Measurements from ENCODE around the gene NOXO1. TPM values are rescaled to one million over a fixed set of nuclear protein-coding genes. Genes with fewer than 3 reads are reported as not detected.
A peak's percentile ranks its signal among the peaks of the same experiment; 100 is the strongest.
"Not testable (repeated sequence)": the region's sequence is repeated elsewhere in the genome, so short reads cannot be mapped to it uniquely, and the experiment has no call there.

Gene NOXO1
- polyA plus RNA-seq, 3 donors = 0.09 TPM; not detected in 2

DNA sequence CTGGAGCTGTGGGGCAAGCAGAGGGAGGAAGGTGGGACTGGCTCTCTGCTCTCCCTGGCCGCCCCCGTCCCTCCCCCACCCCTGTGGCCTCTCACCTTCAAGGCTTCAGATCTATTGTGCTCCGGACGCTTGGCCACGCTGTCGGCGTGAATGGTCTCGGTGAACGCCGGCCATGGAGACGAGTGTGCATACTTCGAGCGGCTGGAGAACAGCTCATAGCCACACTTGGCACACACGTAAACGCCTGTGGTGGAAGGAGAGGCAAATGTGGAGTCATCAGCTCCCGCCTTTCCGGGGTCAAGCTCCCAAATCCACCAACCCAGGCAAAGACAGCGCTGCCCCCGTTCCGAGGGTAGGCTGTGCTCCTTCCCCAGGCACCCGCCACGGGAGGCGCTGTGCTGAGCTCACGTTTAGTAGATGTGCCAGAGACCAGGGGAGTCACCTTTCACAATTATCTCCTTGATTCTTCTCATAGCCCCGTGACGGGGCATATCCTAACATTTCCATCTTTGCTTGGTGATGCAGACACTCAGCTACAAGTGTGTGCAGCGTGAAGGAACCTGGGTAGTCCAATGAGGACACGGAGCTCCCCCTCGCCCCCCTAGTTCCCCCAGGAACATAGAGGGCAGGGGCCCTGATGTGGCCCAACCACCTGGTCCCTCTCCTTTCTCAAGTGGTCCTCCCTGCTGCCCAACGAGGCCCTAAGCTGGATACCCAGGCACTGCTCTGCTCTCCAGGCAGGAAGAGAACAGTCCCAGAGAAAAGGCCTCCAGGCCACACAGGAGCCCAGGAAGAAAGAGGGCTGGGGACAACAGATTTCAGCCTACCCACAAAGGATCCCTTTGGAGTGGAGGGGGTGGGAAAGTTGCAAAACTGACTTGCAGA is 39.9 kb downstream of the NOXO1 start:
- peaks cover 66% of the 10 kb centered on the region for H3K79me2 ChIP-seq (ENCODE audit: insufficient read depth, low read length)
- 87% methylated on average over 24 of the region's 30 CpGs for WGBS (ENCODE audit: insufficient coverage)
- no peak for DNase-seq
- intact Hi-C loops (cut with micrococcal nuclease) = loop anchor here in 1 of 2 donors (2.0 to 10.0 kb wide), 3 partner anchors 51 to 213 kb away; partner anchors contain the start of genes NUBP2, SPSB3 and TRAF7
- peak overlapping the region; percentile 100 for H3K4me2 ChIP-seq (replicated peaks; ENCODE audit: extremely low read depth, low read length, poor library complexity, severe bottlenecking)
- TF ChIP-seq, protein P1, sequence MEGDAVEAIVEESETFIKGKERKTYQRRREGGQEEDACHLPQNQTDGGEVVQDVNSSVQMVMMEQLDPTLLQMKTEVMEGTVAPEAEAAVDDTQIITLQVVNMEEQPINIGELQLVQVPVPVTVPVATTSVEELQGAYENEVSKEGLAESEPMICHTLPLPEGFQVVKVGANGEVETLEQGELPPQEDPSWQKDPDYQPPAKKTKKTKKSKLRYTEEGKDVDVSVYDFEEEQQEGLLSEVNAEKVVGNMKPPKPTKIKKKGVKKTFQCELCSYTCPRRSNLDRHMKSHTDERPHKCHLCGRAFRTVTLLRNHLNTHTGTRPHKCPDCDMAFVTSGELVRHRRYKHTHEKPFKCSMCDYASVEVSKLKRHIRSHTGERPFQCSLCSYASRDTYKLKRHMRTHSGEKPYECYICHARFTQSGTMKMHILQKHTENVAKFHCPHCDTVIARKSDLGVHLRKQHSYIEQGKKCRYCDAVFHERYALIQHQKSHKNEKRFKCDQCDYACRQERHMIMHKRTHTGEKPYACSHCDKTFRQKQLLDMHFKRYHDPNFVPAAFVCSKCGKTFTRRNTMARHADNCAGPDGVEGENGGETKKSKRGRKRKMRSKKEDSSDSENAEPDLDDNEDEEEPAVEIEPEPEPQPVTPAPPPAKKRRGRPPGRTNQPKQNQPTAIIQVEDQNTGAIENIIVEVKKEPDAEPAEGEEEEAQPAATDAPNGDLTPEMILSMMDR (IDR thresholded peaks at IDR 0.05) = no peak
- Mint-ChIP-seq H3K36me3 (peaks cover 34 to 51% of the 10 kb centered on the region in 2 donors), H3K27ac (peak overlapping the region; percentile 84 to 95 (median 91)), H3K9me3 (no peaks in the 10 kb centered on the region), H3K27me3 (ENCODE audit: low read depth in 3 of 3) (peaks cover 0 to 3% (median 0%) of the 10 kb centered on the region in 3 donors), H3K4me1 (peaks cover 62% of the 10 kb centered on the region), H3K4me3 (peak overlapping the region; percentile 89 to 91)
- peaks cover 36 to 48% of the 10 kb centered on the region in 2 donors for H3K36me3 ChIP-seq (replicated peaks in 1 of 2; ENCODE audit: control insufficient read depth in 1 of 2, insufficient read depth in 2 of 2, low read length in 2 of 2)
- H3K27me3 ChIP-seq (ENCODE audit: control insufficient read depth in 2 of 2, insufficient read depth in 2 of 2, low read length in 2 of 2) = no peaks in the 10 kb centered on the region
- peak overlapping the region; percentile 83 for H3K27ac ChIP-seq (ENCODE audit: low read depth in 1 of 2, low read length in 2 of 2)
- H3K4me3 ChIP-seq (replicated peaks in 1 of 3; ENCODE audit: low read depth in 2 of 3, low read length in 3 of 3) = peak overlapping the region; percentile 86 to 99 (median 92)
- H3K4me1 ChIP-seq (ENCODE audit: control insufficient read depth in 1 of 2, insufficient read depth in 2 of 2, low read length in 2 of 2) = peaks cover 67 to 75% of the 10 kb centered on the region in 2 donors
- peak overlapping the region; percentile 63 for H2AFZ ChIP-seq (ENCODE audit: insufficient read depth, low read depth, low read length, poor library complexity, severe bottlenecking)
- H3K9ac ChIP-seq (ENCODE audit: insufficient read depth, low read length, poor library complexity, severe bottlenecking) = peak overlapping the region; percentile 82
- H4K20me1 ChIP-seq (ENCODE audit: insufficient read depth, low read length) = peaks cover 38% of the 10 kb centered on the region
- no peaks in the 10 kb centered on the region for H3K9me3 ChIP-seq (replicated peaks in 1 of 2; ENCODE audit: control insufficient read depth in 1 of 2, insufficient read depth in 1 of 2, low read length in 2 of 2)

DNA sequence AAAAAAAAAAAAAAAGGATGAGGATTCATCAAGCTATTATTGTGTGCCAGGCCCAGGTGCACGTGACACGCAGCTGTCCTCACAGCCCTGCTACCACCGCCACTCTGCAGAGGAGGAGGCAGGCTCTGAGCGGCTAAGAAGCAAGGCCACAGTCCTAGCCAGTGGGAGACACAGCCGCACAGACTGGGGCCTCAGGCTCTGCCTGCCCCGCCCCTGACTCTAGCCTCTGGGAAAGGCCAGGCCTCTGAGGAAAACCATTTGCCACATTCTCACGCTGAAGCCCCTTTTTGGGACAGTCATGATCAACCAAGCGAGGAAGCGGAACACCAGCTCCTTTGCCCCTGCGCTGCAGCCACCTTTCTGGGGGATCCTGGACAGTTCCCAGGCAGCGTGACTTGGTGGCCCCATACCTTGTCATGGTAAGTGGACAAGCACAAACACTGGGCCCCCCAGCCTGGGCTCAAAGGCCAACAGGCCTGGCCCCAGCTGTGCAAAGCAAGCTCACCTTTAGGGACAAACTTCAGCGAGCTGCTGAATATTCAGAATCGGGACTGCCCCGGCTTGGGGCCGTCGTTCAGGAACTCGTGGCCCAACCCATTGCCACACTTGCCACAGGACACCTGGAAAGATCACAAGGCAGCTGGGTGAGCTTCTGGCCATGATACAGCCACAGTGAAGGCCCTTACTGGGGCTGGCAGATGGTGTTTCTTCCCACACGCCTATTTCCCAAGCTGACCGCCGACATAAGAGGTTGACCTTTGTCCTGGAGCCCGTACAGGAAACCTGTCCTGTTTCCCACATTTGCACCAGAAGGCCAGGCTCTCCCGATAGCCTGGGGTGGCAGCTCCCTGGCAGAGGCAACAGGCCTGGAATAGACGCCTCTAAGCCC is 40.8 kb downstream of the NOXO1 start:
- H3K36me3 ChIP-seq (replicated peaks in 1 of 2; ENCODE audit: control insufficient read depth in 1 of 2, insufficient read depth in 2 of 2, low read length in 2 of 2) = peaks cover 36 to 48% of the 10 kb centered on the region in 2 donors
- intact Hi-C loops (cut with micrococcal nuclease) = loop anchor here in 1 of 2 donors (10.0 kb wide), 1 partner anchor 214 kb away; the partner anchor contains the start of gene TRAF7
- H3K9ac ChIP-seq (ENCODE audit: insufficient read depth, low read length, poor library complexity, severe bottlenecking) = no peak overlapping the region
- H3K9me3 Mint-ChIP-seq = no peaks in the 10 kb centered on the region
- H3K27ac ChIP-seq (ENCODE audit: low read depth in 1 of 2, low read length in 2 of 2) = peak overlapping the region; percentile 83
- TF ChIP-seq, protein P1 (IDR thresholded peaks at IDR 0.05) = no peak
- H3K4me3 Mint-ChIP-seq = peak overlapping the region; percentile 31 to 91
- H3K4me3 ChIP-seq (replicated peaks in 1 of 3; ENCODE audit: low read depth in 2 of 3, low read length in 3 of 3) = peak overlapping the region in 1 of 3 experiments; percentile 99
- peak overlapping the region; percentile 100 for H3K4me2 ChIP-seq (replicated peaks; ENCODE audit: extremely low read depth, low read length, poor library complexity, severe bottlenecking)
- H4K20me1 ChIP-seq (ENCODE audit: insufficient read depth, low read length) = peaks cover 38% of the 10 kb centered on the region
- 83% methylated on average over 21 of the region's 23 CpGs for WGBS (ENCODE audit: insufficient coverage)
- peaks cover 36 to 59% of the 10 kb centered on the region in 2 donors for H3K36me3 Mint-ChIP-seq
- peaks cover 0 to 1% (median 0%) of the 10 kb centered on the region in 3 donors for H3K27me3 Mint-ChIP-seq (ENCODE audit: low read depth in 3 of 3)
- H3K4me1 ChIP-seq (ENCODE audit: control insufficient read depth in 1 of 2, insufficient read depth in 2 of 2, low read length in 2 of 2) = peaks cover 67 to 80% of the 10 kb centered on the region in 2 donors
- peaks cover 66% of the 10 kb centered on the region for H3K79me2 ChIP-seq (ENCODE audit: insufficient read depth, low read length)
- peaks cover 65% of the 10 kb centered on the region for H3K4me1 Mint-ChIP-seq
- no peak overlapping the region for H2AFZ ChIP-seq (ENCODE audit: insufficient read depth, low read depth, low read length, poor library complexity, severe bottlenecking)
- no peak for DNase-seq
- peak overlapping the region in 6 of 7 donors; percentile 42 to 96 (median 80) for H3K27ac Mint-ChIP-seq
- no peaks in the 10 kb centered on the region for H3K27me3 ChIP-seq (ENCODE audit: control insufficient read depth in 2 of 2, insufficient read depth in 2 of 2, low read length in 2 of 2)
- H3K9me3 ChIP-seq (replicated peaks in 1 of 2; ENCODE audit: control insufficient read depth in 1 of 2, insufficient read depth in 1 of 2, low read length in 2 of 2) = no peaks in the 10 kb centered on the region

DNA sequence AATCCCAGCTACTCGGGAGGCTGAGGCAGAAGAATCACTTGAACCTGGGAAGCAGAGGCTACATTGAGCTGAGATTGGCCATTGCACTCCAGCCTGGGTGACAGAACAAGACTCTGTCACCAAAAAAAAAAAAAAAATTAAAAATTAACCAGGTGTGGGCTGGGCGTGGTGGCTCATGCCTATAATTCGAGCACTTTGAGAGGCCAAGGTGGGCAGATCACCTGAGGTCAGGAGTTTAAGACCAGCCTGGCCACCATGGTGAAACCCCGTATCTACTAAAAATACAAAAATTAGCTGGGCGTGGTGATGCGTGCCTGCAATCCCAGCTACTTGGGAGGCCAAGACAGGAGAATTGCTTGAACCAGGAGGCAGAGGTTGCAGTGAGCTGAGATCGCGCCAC is 41.4 kb downstream of the NOXO1 start:
- peaks cover 36 to 59% of the 10 kb centered on the region in 2 donors for H3K36me3 Mint-ChIP-seq
- Histone ChIP-seq H4K20me1 (ENCODE audit: insufficient read depth, low read length) (peaks cover 38% of the 10 kb centered on the region), H3K4me3 (replicated peaks in 1 of 3; ENCODE audit: low read depth in 2 of 3, low read length in 3 of 3) (peak overlapping the region in 1 of 3 experiments; percentile 99), H3K4me1 (ENCODE audit: control insufficient read depth in 1 of 2, insufficient read depth in 2 of 2, low read length in 2 of 2) (peaks cover 67 to 82% of the 10 kb centered on the region in 2 donors), H3K79me2 (ENCODE audit: insufficient read depth, low read length) (peaks cover 66% of the 10 kb centered on the region), H3K36me3 (replicated peaks in 1 of 2; ENCODE audit: control insufficient read depth in 1 of 2, insufficient read depth in 2 of 2, low read length in 2 of 2) (peaks cover 36 to 48% of the 10 kb centered on the region in 2 donors), H3K27ac (ENCODE audit: low read depth in 1 of 2, low read length in 2 of 2) (peak overlapping the region; percentile 83 to 86)
- not testable (repeated sequence) for H3K9me3 ChIP-seq (replicated peaks in 1 of 2; ENCODE audit: control insufficient read depth in 1 of 2, insufficient read depth in 1 of 2, low read length in 2 of 2); H2AFZ ChIP-seq (ENCODE audit: insufficient read depth, low read depth, low read length, poor library complexity, severe bottlenecking); H3K27me3 Mint-ChIP-seq (ENCODE audit: low read depth in 3 of 3); H3K4me2 ChIP-seq (replicated peaks; ENCODE audit: extremely low read depth, low read length, poor library complexity, severe bottlenecking); H3K9me3 Mint-ChIP-seq; H3K4me3 Mint-ChIP-seq; DNase-seq; H3K9ac ChIP-seq (ENCODE audit: insufficient read depth, low read length, poor library complexity, severe bottlenecking); H3K27me3 ChIP-seq (ENCODE audit: control insufficient read depth in 2 of 2, insufficient read depth in 2 of 2, low read length in 2 of 2)
- H3K27ac Mint-ChIP-seq = peak overlapping the region in 5 of 7 donors; percentile 73 to 98 (median 96)
- H3K4me1 Mint-ChIP-seq = peaks cover 67% of the 10 kb centered on the region
- 97% methylated on average over 5 of the region's 8 CpGs for WGBS (ENCODE audit: insufficient coverage)
- intact Hi-C loops (cut with micrococcal nuclease) = loop anchor here (10.0 kb wide), 2 partner anchors 165 to 215 kb away; partner anchors contain the start of genes EME2 (in 1 of the 2), MRPS34 (in 1 of the 2), NME3 (in 1 of the 2) and TRAF7 (in 1 of the 2)
